Right lobe of liver (tissue), 6 donors: ENCODE results near the gene RPTOR. TPM values are rescaled to one million over a fixed set of nuclear protein-coding genes. Genes with fewer than 3 reads are reported as not detected.

Experiments
- ATAC-seq, 4 donors: fragments of 200-7000 bp; cut with Tn5 transposase; one replicate each; pipeline ENCODE4 v1.9.1; 2020; ENCODE audit warnings: mild to moderate bottlenecking in 4 of 4, moderate library complexity in 4 of 4
- DNase-seq, 3 donors: peaks; one replicate each; pipeline ENCODE4 v3.0.0-alpha.2; 2020
- H3K27ac ChIP-seq, 3 donors: fragments of 200-600 bp; one replicate each; pipeline ENCODE4 v1.8.0; 2022
- H3K27me3 ChIP-seq, 2 donors: fragments of 200-600 bp; one replicate each; pipeline ENCODE4 v1.8.0; 2022
- H3K36me3 ChIP-seq, 4 donors: fragments of 200-600 bp; sonication (generic) in 1 of 4; one replicate each; pipeline versions ENCODE4 v1.5.1 to v1.8.0; 2017 to 2022; ENCODE audit warnings: control low read depth in 1 of 4
- H3K4me1 ChIP-seq, 4 donors: fragments of 200-600 bp; sonication (generic) in 1 of 4; one replicate each; pipeline versions ENCODE4 v1.5.1 to v1.8.0; 2017 to 2022; ENCODE audit warnings: control low read depth in 1 of 4
- H3K4me3 ChIP-seq, 3 donors: fragments of 200-600 bp; one replicate each; pipeline ENCODE4 v1.8.0; 2022
- H3K9me3 ChIP-seq, 4 donors: fragments of 200-600 bp; sonication (generic) in 1 of 4; one replicate each; pipeline versions ENCODE4 v1.5.1 to v1.8.0; 2017 to 2022; ENCODE audit warnings: control low read depth in 1 of 4
- CTCF ChIP-seq, 4 donors: fragments of 200-600 bp in 3 of 4; fragments of 450-650 bp in 1 of 4; IDR thresholded peaks; one replicate each; pipeline versions ENCODE4 v1.5.1 to v1.8.0; 2016 to 2022; ENCODE audit warnings: antibody characterized with exemption in 4 of 4, mild to moderate bottlenecking in 2 of 4
- POLR2A ChIP-seq: fragments of 450-650 bp; IDR thresholded peaks from one replicate; pipeline ENCODE4 v1.6.1; 2017; ENCODE audit warnings: antibody characterized with exemption, mild to moderate bottlenecking
- WGBS: methylation state at CpG from one replicate; pipeline ENCODE4 v1.1.6; 2018; ENCODE audit warnings: low coverage, low lambda C conversion rate; ENCODE audit not compliant: insufficient coverage; ENCODE audit errors: missing lambda C conversion rate; 5-methylcytosine and 5-hydroxymethylcytosine counted together
- intact Hi-C, 2 donors: fragments of 100-400 bp; cut with DNase I; formaldehyde crosslinking; loops; one replicate each; pipeline versions ENCODE4 v1.11.2 to v1.14.1; 2022
- total RNA-seq, 6 experiments: library from RNA; depleted of rRNA in 2 of 6; stranded (reverse); fragments of >200 nt in 2 of 6; fragmentation: NEBNext Ultra II Directional in 3 of 6; extraction: Animal tissue kit (Norgen Biotek cat#: 25700) in 3 of 6; gene quantifications; one replicate each; pipeline versions ENCODE4 v1.1.0 to v1.2.4, GENCODE V29; 2016 to 2023
- donor health status: DM: no; HTN: yes; CAD: no.
- donor health status: DM: no; HTN: no; CAD: no.
- donor health status: DM: no; HTN: no; CAD: no.
- donor health status: DM: no; HTN: yes; CAD: no.
- donor health status: DM: no; HTN: yes; CAD: no.

Gene RPTOR
- total RNA-seq, 6 experiments from 2014 or later, result 13.1 to 24.0 (median 15.5) TPM

GRCh38 chr17:81006891-81007290 lies 462.3 kb downstream of the RPTOR start:
- Histone ChIP-seq H3K36me3 (no peaks in the 10 kb centered on the region), H3K9me3 (no peaks in the 10 kb centered on the region), H3K27ac (no peak overlapping the region), H3K4me3 (no peak overlapping the region), H3K27me3 (peaks cover 0 to 4% of the 10 kb centered on the region in 2 donors), H3K4me1 (peaks cover 0 to 20% (median 1%) of the 10 kb centered on the region in 4 donors)
- DNase-seq, result no peak
- 77% methylated on average over 9 of the region's 10 CpGs for WGBS
- intact Hi-C loops, result no loop called here
- ATAC-seq, result no peak
- TF ChIP-seq POLR2A, result no peak
- no peak for TF ChIP-seq CTCF (IDR thresholded peaks at IDR 0.05)

GRCh38 chr17:81008140-81008539 lies 463.5 kb downstream of the RPTOR start:
- no peak for ATAC-seq
- Histone ChIP-seq H3K36me3 (no peaks in the 10 kb centered on the region), H3K9me3 (no peaks in the 10 kb centered on the region), H3K27me3 (peaks cover 0 to 4% of the 10 kb centered on the region in 2 donors), H3K27ac (no peak overlapping the region), H3K4me1 (peaks cover 0 to 14% (median 0%) of the 10 kb centered on the region in 4 donors), H3K4me3 (no peak overlapping the region)
- DNase-seq, result no peak
- intact Hi-C loops, result no loop called here
- TF ChIP-seq POLR2A, result no peak
- no peak for TF ChIP-seq CTCF (IDR thresholded peaks at IDR 0.05)
- 91% methylated on average over 9 of the region's 11 CpGs for WGBS

GRCh38 chr17:81009136-81009535 lies 464.5 kb downstream of the RPTOR start:
- Histone ChIP-seq H3K4me3 (no peak overlapping the region), H3K36me3 (no peaks in the 10 kb centered on the region), H3K27ac (no peak overlapping the region), H3K9me3 (no peaks in the 10 kb centered on the region), H3K4me1 (peaks cover 0 to 8% (median 0%) of the 10 kb centered on the region in 4 donors), H3K27me3 (no peaks in the 10 kb centered on the region)
- TF ChIP-seq CTCF (IDR thresholded peaks at IDR 0.05), result no peak
- TF ChIP-seq POLR2A, result no peak
- 61% methylated on average over 7 of the region's 14 CpGs for WGBS
- no peak for DNase-seq
- intact Hi-C loops, result no loop called here
- ATAC-seq, result no peak

GRCh38 chr17:81010935-81011334 lies 466.3 kb downstream of the RPTOR start:
- Histone ChIP-seq H3K27me3 (no peaks in the 10 kb centered on the region), H3K9me3 (no peaks in the 10 kb centered on the region), H3K36me3 (no peaks in the 10 kb centered on the region), H3K4me3 (no peak overlapping the region), H3K4me1 (peaks cover 0 to 5% (median 0%) of the 10 kb centered on the region in 4 donors), H3K27ac (no peak overlapping the region)
- DNase-seq (no peak), ATAC-seq (peak; percentile 86 to 90 (median 88))
- 22% methylated on average over 2 of the region's 2 CpGs for WGBS
- no peak for TF ChIP-seq POLR2A
- no peak for TF ChIP-seq CTCF (IDR thresholded peaks at IDR 0.05)
- intact Hi-C loops, result no loop called here

- DNase-seq, result no peak
- Histone ChIP-seq H3K9me3 (no peaks in the 10 kb centered on the region), H3K36me3 (no peaks in the 10 kb centered on the region), H3K27ac (no peak overlapping the region), H3K4me3 (no peak overlapping the region), H3K27me3 (no peaks in the 10 kb centered on the region), H3K4me1 (peaks cover 0 to 5% (median 0%) of the 10 kb centered on the region in 4 donors)
- ATAC-seq, result no peak
- WGBS, result 94% methylated on average over 2 of the region's 3 CpGs
- intact Hi-C loops, result no loop called here
- TF ChIP-seq POLR2A (no peak), CTCF (IDR thresholded peaks at IDR 0.05) (no peak)
Observed at GRCh38 chr17:81011951-81012350, 467.3 kb downstream of the RPTOR start.
